AG10803 (cell line): Measurements from ENCODE around the gene SHISA6.

ENCODE experiments used
- DNase-seq: peaks from one replicate; pipeline ENCODE4 v3.0.0; 2010; ENCODE audit warnings: low read depth
- H3K4me3 ChIP-seq: 2 replicates; pipeline ENCODE4 v1.5.1; 2011; ENCODE audit warnings: mild to moderate bottlenecking, low read length, control low read depth
- TF ChIP-seq, protein P1 (sequence below): conservative IDR thresholded peaks from 2 replicates; pipeline ENCODE4 v1.5.1; 2011; ENCODE audit warnings: mild to moderate bottlenecking, low read length, control low read depth, inconsistent platforms

Gene SHISA6

GRCh38 chr17:11326492-11326891 is 85.5 kb downstream of the SHISA6 start:
- DNase-seq, result no peak
- TF ChIP-seq, protein P1, sequence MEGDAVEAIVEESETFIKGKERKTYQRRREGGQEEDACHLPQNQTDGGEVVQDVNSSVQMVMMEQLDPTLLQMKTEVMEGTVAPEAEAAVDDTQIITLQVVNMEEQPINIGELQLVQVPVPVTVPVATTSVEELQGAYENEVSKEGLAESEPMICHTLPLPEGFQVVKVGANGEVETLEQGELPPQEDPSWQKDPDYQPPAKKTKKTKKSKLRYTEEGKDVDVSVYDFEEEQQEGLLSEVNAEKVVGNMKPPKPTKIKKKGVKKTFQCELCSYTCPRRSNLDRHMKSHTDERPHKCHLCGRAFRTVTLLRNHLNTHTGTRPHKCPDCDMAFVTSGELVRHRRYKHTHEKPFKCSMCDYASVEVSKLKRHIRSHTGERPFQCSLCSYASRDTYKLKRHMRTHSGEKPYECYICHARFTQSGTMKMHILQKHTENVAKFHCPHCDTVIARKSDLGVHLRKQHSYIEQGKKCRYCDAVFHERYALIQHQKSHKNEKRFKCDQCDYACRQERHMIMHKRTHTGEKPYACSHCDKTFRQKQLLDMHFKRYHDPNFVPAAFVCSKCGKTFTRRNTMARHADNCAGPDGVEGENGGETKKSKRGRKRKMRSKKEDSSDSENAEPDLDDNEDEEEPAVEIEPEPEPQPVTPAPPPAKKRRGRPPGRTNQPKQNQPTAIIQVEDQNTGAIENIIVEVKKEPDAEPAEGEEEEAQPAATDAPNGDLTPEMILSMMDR, result no peak
- no peak overlapping the region for H3K4me3 ChIP-seq

GRCh38 chr17:11328770-11329169 is 87.8 kb downstream of the SHISA6 start:
- no peak for DNase-seq
- TF ChIP-seq, protein P1, result no peak

GRCh38 chr17:11330006-11330405 is 89.0 kb downstream of the SHISA6 start:
- no peak for DNase-seq
- no peak overlapping the region for H3K4me3 ChIP-seq
- TF ChIP-seq, protein P1, result no peak

More at GRCh38 chr17:11328770-11329169, 87.8 kb downstream of the SHISA6 start:
- H3K4me3 ChIP-seq, result no peak overlapping the region

DNA sequence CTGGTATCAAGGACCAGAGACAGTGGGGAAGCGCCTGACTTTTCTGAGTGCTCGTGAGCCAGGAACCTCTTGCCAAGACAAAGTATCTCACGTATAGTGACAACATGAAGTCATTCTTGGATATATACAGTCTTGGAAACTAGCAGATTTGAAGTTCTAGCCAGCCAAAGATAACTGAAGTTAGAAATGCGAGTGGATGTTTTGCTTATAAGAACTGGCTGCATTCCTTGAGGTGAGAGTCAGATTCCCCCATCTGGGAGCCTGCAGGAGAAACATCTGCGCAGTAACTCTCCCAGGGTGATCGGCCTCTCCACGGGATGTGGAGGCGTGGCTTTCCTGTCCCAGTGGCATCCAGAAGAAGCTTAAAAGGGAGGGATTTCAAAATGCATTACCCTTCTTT is 89.8 kb downstream of the SHISA6 start:
- peak; percentile 1 for DNase-seq
- H3K4me3 ChIP-seq, result no peak overlapping the region
- TF ChIP-seq, protein P1, result no peak

DNA sequence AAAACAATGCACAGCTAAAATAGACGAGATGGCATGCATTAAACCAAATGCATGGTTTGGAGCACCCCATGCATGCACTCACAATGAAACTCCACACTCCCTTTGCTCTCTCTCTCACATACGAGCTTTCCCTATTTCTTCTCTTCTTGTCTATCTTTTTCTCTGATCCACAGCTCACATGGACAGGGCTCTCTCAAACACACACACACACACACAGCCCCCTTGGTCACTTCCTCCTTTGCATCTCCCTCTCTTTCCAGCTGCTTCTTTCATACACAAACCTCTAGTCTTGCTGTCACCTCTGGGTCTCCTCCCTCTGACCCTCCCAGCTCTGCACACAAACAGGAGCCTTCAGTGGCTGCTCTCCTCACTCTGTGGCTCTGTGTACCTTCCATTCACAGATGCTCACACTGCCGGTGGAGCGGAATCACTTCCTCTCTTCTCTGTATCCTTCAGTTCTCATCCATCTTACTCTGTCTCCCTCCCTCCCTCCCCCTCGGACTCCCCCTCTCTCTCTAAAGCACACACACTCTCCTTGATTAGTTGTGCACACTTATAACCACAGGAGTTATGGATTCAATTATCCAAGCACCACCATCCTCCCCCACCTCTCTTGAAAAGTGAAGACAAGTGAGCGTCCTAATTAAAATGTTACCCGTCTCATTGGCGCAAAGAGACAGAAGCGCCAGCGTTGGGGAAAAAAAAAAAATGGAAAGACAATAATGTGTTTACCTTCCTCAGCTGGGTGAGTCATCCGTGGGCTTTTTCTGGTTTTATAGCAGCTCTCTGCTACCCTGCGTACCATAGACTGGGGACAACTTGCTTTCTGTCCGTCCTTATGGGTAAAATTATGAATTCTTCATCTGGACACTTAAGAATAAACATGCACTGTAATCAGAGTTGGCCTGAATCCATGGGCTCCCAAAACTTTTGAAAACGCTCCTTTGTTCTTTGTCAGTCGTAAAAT is 90.8 kb downstream of the SHISA6 start:
- DNase-seq, result no peak
- TF ChIP-seq, protein P1, result no peak
- H3K4me3 ChIP-seq, result no peak overlapping the region

DNA sequence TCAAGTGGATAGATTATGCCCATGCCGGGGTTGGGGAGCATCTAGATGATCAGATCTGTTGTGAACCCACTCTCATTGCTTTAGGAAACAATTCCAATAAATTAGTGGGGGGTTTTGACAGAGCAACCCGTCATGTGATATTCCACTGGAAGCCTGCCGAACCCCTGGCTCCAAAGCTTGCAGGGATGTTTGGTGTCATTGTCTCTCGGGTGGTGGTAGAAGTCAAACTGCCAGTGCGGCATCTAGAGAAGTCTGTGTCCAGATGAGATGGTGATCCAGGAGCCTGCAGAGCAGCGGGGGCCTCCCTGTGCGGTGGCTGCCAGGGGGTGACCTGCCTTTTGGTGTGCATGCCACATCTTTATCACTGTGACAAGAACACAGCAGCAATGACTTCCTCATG is 91.7 kb downstream of the SHISA6 start:
- no peak for DNase-seq
- TF ChIP-seq, protein P1, result no peak
- no peak overlapping the region for H3K4me3 ChIP-seq

DNA sequence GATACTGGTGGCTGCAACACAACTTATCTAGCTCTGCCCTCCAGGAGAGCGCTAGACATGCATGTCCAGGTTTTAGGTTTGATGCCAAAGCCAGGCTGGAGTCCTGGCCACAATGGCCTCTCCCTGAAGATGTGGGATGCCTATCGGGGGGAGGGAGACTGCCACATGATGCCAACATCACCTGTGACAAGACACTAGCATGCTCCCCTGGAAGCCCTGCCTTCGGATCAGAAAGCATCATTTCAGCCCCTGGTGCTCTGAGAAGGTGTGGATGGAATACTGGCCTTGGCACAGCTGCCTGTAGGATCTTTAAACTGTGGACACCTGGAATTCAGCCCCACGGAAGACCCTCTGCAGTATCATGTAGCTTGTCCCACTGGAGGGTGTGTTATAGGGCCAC is 93.5 kb downstream of the SHISA6 start:
- DNase-seq, result no peak
- H3K4me3 ChIP-seq, result no peak overlapping the region
- TF ChIP-seq, protein P1, result no peak
